SU-DHL-6 (cell line): Measurements from ENCODE around the gene CECR2.

Source experiments
- H2AFZ ChIP-seq: fragments of 200-600 bp; sonication (generic); 2 replicates; pipeline ENCODE4 v1.6.1; 2014; ENCODE audit warnings: low read depth, mild to moderate bottlenecking, moderate library complexity, mixed read lengths, antibody characterized with exemption, low read length; ENCODE audit not compliant: severe bottlenecking
- H3F3A ChIP-seq: fragments of 200-600 bp; shearing (Covaris generic); 2 replicates; pipeline ENCODE4 v1.6.0; 2016; ENCODE audit warnings: antibody characterized with exemption, mild to moderate bottlenecking; ENCODE audit not compliant: insufficient read depth
- H3K27ac ChIP-seq: fragments of 200-600 bp; sonication (generic); 2 replicates; pipeline ENCODE4 v1.5.1; 2016; ENCODE audit warnings: low read depth, mild to moderate bottlenecking, low read length, moderate library complexity, mixed read lengths
- H3K27me3 ChIP-seq: fragments of 200-600 bp; sonication (generic), shearing (Covaris generic); 2 replicates; pipeline ENCODE4 v1.6.0; 2014; ENCODE audit warnings: mild to moderate bottlenecking, low read length
- H3K36me3 ChIP-seq: fragments of 200-600 bp; sonication (generic); 2 replicates; pipeline ENCODE4 v1.6.1; 2014; ENCODE audit warnings: mild to moderate bottlenecking, low read length, mixed read lengths
- H3K4me2 ChIP-seq: fragments of 300-600, 200-600 bp; shearing (Covaris generic), sonication (generic); 2 replicates; pipeline ENCODE4 v1.6.0; 2014; ENCODE audit warnings: low read length, low read depth, mild to moderate bottlenecking; ENCODE audit not compliant: poor library complexity, severe bottlenecking
- H3K4me3 ChIP-seq: fragments of 200-600 bp; sonication (generic); 2 replicates; pipeline ENCODE4 v1.5.1; 2014; ENCODE audit warnings: antibody characterized with exemption, low read length, mild to moderate bottlenecking, mixed read lengths; ENCODE audit not compliant: insufficient read depth, poor library complexity, severe bottlenecking
- H3K79me2 ChIP-seq: fragments of 200-600 bp; sonication (generic); 2 replicates; pipeline ENCODE4 v1.6.1; 2014; ENCODE audit warnings: mild to moderate bottlenecking, low read length, moderate library complexity; ENCODE audit not compliant: insufficient read depth
- H3K9ac ChIP-seq: fragments of 200-600 bp; sonication (generic); 2 replicates; pipeline ENCODE4 v1.7.0; 2014; ENCODE audit warnings: mild to moderate bottlenecking, low read length
- H3K9me2 ChIP-seq: fragments of 200-600 bp; sonication (generic); replicated peaks from 2 replicates; pipeline ENCODE4 v1.6.1; 2014; ENCODE audit warnings: low read length; ENCODE audit not compliant: insufficient read depth
- H3K9me3 ChIP-seq: fragments of 200-600 bp; sonication (generic); 2 replicates; pipeline ENCODE4 v1.6.1; 2014; ENCODE audit warnings: low read length, mixed read lengths; ENCODE audit not compliant: insufficient read depth
- H4K20me1 ChIP-seq: fragments of 200-600 bp; sonication (generic); 2 replicates; pipeline ENCODE4 v1.6.1; 2014; ENCODE audit warnings: low read depth, mild to moderate bottlenecking, antibody characterized with exemption, low read length, moderate library complexity, mixed read lengths
- EZH2phosphoT487 ChIP-seq: fragments of 200-600 bp; sonication (generic), shearing (Covaris generic); conservative IDR thresholded peaks from 2 replicates; pipeline ENCODE4 v1.6.1; 2018; ENCODE audit warnings: mild to moderate bottlenecking, antibody characterized with exemption, low read length, moderate library complexity, mixed read lengths
- TF ChIP-seq, protein P1 (sequence below): fragments of 200-600 bp; sonication (generic); IDR thresholded peaks from one replicate; pipeline ENCODE4 v1.5.1; 2017; ENCODE audit warnings: antibody characterized with exemption, mild to moderate bottlenecking, low read length, moderate library complexity; ENCODE audit not compliant: insufficient read depth, poor library complexity, severe bottlenecking

Gene CECR2

DNA sequence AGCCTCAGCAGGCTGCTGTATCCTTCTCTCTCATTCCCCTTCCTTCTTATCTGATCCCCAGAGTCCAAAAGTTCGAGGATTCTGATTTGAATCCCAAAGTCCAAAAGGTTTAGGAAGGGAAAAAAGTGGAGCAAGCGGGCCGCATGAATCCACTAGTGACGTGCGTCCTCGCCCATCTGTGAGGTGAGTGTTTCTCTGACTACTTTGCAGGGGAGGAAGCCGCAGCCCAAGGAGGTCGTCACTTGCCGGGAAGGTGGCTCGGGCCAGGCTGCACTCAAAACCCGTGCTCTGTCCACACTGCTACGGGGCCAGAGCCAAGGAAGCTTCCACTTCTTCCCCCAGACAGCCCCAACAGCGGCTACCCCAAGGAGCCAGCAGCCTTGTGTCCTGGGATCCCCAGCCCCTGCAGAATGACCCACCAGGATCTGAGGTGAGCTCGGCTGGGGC is 210.3 kb downstream of the CECR2 start:
- no peaks in the 10 kb centered on the region for H4K20me1 ChIP-seq
- H3K9ac ChIP-seq = no peak overlapping the region
- H3K27me3 ChIP-seq = no peaks in the 10 kb centered on the region
- H3K4me3 ChIP-seq = no peak overlapping the region
- H3K79me2 ChIP-seq = no peaks in the 10 kb centered on the region
- no peak overlapping the region for H2AFZ ChIP-seq
- no peaks in the 10 kb centered on the region for H3K36me3 ChIP-seq
- H3K9me2 ChIP-seq = no peaks in the 10 kb centered on the region
- TF ChIP-seq, protein P1, sequence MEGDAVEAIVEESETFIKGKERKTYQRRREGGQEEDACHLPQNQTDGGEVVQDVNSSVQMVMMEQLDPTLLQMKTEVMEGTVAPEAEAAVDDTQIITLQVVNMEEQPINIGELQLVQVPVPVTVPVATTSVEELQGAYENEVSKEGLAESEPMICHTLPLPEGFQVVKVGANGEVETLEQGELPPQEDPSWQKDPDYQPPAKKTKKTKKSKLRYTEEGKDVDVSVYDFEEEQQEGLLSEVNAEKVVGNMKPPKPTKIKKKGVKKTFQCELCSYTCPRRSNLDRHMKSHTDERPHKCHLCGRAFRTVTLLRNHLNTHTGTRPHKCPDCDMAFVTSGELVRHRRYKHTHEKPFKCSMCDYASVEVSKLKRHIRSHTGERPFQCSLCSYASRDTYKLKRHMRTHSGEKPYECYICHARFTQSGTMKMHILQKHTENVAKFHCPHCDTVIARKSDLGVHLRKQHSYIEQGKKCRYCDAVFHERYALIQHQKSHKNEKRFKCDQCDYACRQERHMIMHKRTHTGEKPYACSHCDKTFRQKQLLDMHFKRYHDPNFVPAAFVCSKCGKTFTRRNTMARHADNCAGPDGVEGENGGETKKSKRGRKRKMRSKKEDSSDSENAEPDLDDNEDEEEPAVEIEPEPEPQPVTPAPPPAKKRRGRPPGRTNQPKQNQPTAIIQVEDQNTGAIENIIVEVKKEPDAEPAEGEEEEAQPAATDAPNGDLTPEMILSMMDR = no peak
- TF ChIP-seq EZH2phosphoT487 = no peak
- no peak overlapping the region for H3K27ac ChIP-seq
- no peak overlapping the region for H3K4me2 ChIP-seq
- no peaks in the 10 kb centered on the region for H3K9me3 ChIP-seq
- H3F3A ChIP-seq = no peaks in the 10 kb centered on the region

DNA sequence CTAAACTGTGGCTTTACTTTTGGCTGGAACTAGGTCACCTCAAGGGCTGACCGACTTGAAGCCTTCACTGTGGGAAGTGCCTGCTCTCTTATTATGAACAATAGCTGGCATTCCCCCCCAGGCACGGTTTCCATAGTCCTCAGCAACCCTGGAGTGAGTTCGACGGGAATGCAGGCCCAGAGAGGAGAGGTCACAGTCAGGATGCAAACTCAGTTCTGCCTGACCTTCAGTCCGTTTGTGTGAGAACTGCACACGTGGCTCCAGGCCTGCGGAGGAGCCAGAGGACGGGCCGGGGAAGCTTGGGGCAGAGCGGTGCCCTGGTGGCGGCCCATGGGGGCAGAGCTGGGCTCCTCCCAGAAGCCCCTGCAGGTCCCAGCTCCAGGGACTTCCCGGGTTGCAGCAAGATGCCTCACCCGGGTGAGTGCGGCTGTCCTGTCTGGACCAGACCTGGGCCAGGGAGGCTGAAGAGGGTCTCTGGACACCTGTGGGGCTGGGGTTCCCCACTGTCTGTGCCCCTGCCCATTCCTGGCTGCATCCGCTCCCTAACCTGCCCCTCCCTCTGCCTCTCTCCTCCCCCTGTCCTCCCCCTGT is 211.3 kb downstream of the CECR2 start:
- Histone ChIP-seq H3K4me2 (no peak overlapping the region), H3K27me3 (no peaks in the 10 kb centered on the region), H3K9ac (no peak overlapping the region), H4K20me1 (no peaks in the 10 kb centered on the region), H3K27ac (no peak overlapping the region), H3K4me3 (no peak overlapping the region), H3K79me2 (no peaks in the 10 kb centered on the region), H3K9me2 (no peaks in the 10 kb centered on the region), H3K9me3 (no peaks in the 10 kb centered on the region), H3F3A (no peaks in the 10 kb centered on the region), H2AFZ (no peak overlapping the region), H3K36me3 (no peaks in the 10 kb centered on the region)
- TF ChIP-seq EZH2phosphoT487 = no peak
- TF ChIP-seq, protein P1 = no peak

DNA sequence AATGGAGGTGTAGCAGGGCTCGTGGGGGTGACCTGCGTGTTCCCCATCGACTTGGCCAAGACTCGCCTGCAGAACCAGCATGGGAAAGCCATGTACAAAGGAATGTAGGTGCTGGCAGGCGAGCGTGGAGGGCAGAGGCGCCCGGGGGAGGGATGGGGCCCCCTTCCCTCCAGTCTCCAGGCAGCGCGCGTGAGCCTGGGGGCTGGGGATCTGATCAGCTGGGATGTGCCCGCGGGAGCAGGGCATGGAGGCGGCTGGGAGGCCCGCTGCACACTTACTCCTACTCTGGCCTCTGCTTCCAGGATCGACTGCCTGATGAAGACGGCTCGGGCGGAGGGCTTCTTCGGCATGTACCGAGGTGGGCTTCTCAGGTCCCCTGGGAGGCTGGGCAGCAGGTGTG is 211.8 kb downstream of the CECR2 start:
- H2AFZ ChIP-seq = no peak overlapping the region
- H3K9ac ChIP-seq = no peak overlapping the region
- no peaks in the 10 kb centered on the region for H3K9me2 ChIP-seq
- no peak overlapping the region for H3K4me2 ChIP-seq
- H3F3A ChIP-seq = no peaks in the 10 kb centered on the region
- no peak overlapping the region for H3K4me3 ChIP-seq
- no peaks in the 10 kb centered on the region for H3K36me3 ChIP-seq
- no peaks in the 10 kb centered on the region for H3K9me3 ChIP-seq
- H4K20me1 ChIP-seq = no peaks in the 10 kb centered on the region
- TF ChIP-seq, protein P1 = no peak
- TF ChIP-seq EZH2phosphoT487 = no peak
- no peak overlapping the region for H3K27ac ChIP-seq
- no peaks in the 10 kb centered on the region for H3K79me2 ChIP-seq
- H3K27me3 ChIP-seq = no peaks in the 10 kb centered on the region
